Fibroblast of mammary gland (primary cell): ENCODE data around the gene SRRM2.

Experiments used
- DNase-seq: peaks from one replicate; pipeline ENCODE4 v3.0.0-alpha.2; 2010; ENCODE audit warnings: low read depth
- H3K4me3 ChIP-seq: 2 replicates; pipeline ENCODE4 v1.5.1; 2011; ENCODE audit warnings: low read depth, mild to moderate bottlenecking, low read length, moderate library complexity; ENCODE audit not compliant: control insufficient read depth
- TF ChIP-seq, protein P1 (sequence below): conservative IDR thresholded peaks from 2 replicates; pipeline ENCODE4 v1.5.1; 2011; ENCODE audit warnings: low read depth, low read length, inconsistent platforms; ENCODE audit not compliant: control insufficient read depth, insufficient read depth

The SRRM2 gene

DNA sequence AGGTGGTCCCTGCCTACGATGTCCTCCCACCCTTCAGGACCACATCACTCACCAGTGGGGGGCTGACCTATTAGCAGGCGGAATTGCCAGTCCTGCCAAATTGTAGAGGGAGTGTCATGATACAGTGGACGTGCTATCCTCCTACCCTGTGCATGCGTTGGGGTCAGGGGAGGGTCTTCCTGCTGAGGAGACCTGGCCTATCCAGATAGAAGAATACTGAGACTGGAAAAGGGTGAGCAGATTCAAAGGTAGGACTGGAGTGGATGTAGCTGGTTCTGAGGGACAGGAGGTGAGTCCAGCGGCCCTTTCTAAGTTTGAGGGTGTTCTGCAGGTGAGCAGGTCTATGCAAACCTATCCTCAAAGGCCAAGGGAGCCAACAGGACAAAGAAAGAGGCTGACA is 53.8 kb downstream of the SRRM2 start:
- no peak overlapping the region for H3K4me3 ChIP-seq
- TF ChIP-seq, protein P1, sequence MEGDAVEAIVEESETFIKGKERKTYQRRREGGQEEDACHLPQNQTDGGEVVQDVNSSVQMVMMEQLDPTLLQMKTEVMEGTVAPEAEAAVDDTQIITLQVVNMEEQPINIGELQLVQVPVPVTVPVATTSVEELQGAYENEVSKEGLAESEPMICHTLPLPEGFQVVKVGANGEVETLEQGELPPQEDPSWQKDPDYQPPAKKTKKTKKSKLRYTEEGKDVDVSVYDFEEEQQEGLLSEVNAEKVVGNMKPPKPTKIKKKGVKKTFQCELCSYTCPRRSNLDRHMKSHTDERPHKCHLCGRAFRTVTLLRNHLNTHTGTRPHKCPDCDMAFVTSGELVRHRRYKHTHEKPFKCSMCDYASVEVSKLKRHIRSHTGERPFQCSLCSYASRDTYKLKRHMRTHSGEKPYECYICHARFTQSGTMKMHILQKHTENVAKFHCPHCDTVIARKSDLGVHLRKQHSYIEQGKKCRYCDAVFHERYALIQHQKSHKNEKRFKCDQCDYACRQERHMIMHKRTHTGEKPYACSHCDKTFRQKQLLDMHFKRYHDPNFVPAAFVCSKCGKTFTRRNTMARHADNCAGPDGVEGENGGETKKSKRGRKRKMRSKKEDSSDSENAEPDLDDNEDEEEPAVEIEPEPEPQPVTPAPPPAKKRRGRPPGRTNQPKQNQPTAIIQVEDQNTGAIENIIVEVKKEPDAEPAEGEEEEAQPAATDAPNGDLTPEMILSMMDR: no peak

GRCh38 chr16:2808181-2808580 is 55.7 kb downstream of the SRRM2 start:
- TF ChIP-seq, protein P1: no peak

More for the DNA sequence above, 53.8 kb downstream of the SRRM2 start:
- DNase-seq: no peak

GRCh38 chr16:2809149-2809760 is 56.8 kb downstream of the SRRM2 start:
- no peak for DNase-seq
- H3K4me3 ChIP-seq: no peak overlapping the region
- TF ChIP-seq, protein P1: no peak

More at GRCh38 chr16:2808181-2808580, 55.7 kb downstream of the SRRM2 start:
- DNase-seq: no peak
- H3K4me3 ChIP-seq: no peak overlapping the region

DNA sequence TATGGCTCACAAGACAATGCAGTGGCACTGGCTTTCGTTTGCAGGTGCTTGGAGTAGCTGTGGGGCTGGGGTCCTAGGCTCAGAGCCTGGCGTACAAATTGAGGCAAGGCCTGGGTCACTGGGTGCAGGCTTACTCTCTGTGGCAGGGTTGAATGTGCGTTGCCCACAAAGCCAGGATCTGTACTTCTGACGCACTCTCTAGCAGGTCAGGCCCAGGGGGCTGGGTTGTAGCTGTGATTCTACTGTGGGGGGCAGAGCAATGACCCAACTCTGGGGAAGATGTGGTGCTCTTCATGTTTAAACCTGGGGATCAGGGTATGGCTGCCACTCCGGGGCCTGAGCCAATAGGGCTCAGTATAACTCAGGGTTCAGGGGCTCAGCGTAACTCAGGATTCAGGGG is 58.2 kb downstream of the SRRM2 start:
- no peak for DNase-seq
- H3K4me3 ChIP-seq: no peak overlapping the region
- TF ChIP-seq, protein P1: no peak

DNA sequence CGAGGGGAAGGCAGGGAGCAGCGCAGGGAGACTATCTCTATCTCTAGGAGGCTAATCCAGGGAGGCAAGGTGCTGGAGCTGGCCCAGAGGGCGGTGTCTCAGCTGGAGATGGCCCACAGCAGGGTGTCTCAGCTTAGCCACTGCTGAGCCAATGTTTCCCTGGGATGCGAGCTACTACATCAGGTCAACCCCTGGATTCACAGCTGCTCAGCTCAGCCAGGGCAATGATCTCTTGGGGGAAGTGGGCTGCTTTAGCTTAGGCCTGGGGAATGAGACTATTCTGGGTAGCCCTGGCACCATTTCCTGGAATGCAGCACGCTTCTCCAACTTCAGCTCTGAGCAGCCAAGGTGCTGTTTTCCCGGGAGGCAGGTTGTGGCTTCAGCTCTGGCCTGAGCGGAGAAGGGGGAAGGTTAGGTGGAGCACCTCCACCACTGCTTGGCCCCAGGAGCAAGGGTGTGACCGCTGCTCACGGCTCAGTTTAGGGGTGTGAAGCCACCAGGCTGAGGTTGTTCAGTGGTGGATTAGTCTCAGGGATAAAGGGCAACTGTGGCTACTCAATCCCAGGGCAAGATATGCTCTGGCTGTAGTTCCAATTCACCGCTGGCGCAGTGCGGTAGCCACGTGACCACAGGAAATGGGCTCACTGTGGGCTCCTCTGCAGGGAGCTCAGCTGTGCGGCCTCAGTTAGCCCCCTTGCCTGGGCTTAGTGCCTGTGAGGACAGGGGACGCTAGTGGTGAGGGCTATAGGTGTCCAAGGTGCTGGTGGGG is 59.4 kb downstream of the SRRM2 start:
- TF ChIP-seq, protein P1: no peak
- H3K4me3 ChIP-seq: no peak overlapping the region
- no peak for DNase-seq

DNA sequence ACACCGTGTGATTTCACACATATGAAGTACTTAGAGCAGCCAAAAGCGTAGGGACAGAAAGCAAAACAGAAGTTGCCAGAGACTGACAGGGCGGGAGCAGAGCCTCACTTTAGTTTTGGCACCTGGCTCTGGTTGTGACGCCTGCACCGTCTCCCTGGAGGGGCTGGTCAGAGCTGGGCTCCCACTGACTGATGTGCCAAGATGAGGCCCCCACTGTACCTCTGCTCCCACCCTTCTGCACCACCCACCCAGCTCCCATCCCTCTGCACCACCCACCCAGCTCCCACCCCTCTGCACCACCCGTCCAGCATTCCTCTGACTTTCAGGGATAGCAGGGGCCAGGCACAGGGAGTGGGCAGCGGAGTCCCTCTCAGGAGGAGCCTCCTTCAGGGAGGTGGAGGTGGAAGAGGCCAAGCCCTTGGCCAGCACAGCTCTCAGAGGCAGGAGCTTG is 61.4 kb downstream of the SRRM2 start:
- no peak for DNase-seq
- H3K4me3 ChIP-seq: no peak overlapping the region
- TF ChIP-seq, protein P1: no peak
